ENCODE measurements around the gene DPP4. TPM values are rescaled to one million over a fixed set of nuclear protein-coding genes. Genes with fewer than 3 reads are reported as not detected.

The DPP4 gene
- total RNA-seq, 1 donor from 2014 or later: 55.9 TPM

DNA sequence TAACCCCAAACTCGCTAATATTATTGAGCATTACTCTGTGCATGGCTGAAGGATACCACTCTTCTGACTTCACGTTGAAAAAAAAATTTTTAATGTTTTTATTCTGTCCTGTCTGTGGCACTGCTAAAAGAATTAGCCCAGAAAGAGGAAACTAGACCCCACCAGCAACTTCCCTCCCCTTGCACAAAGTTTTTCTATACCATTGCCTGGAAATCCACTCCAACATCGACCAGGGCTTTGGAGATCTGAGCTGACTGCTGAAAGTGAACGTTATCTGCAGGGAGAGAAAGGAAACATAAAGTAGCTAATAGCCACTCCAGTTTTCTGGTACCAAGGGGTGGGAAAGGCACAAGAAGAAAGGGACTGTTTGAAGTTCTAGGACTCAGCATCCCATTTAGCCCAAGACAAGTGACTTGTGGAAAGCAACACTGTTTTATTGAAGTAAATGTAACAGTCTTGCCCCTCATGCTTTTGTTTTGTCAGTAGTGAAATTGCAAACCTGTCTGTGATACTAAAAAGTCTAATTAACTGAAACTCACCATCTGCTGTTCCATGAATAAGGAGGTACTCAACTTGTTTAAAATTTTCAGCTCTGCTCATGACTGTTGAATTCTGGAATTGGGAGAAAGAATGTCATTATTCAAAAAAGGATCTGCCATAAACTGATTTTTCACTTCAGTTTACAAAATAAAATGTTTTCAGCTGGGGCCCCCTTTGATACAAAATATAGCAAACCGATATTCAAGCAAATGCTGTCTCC is 79.1 kb downstream of the DPP4 start:
- TF ChIP-seq, protein P1, sequence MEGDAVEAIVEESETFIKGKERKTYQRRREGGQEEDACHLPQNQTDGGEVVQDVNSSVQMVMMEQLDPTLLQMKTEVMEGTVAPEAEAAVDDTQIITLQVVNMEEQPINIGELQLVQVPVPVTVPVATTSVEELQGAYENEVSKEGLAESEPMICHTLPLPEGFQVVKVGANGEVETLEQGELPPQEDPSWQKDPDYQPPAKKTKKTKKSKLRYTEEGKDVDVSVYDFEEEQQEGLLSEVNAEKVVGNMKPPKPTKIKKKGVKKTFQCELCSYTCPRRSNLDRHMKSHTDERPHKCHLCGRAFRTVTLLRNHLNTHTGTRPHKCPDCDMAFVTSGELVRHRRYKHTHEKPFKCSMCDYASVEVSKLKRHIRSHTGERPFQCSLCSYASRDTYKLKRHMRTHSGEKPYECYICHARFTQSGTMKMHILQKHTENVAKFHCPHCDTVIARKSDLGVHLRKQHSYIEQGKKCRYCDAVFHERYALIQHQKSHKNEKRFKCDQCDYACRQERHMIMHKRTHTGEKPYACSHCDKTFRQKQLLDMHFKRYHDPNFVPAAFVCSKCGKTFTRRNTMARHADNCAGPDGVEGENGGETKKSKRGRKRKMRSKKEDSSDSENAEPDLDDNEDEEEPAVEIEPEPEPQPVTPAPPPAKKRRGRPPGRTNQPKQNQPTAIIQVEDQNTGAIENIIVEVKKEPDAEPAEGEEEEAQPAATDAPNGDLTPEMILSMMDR (conservative IDR thresholded peaks at IDR 0.05): no peak
- Mint-ChIP-seq H3K36me3 (no peaks in the 10 kb centered on the region), H3K27ac (peak overlapping the region; percentile 29), H3K27me3 (no peaks in the 10 kb centered on the region), H3K4me3 (no peak overlapping the region), H3K9me3 (no peaks in the 10 kb centered on the region), H3K4me1 (ENCODE audit: unreplicated experiment) (peaks cover 6% of the 10 kb centered on the region)
- DNase-seq (ENCODE audit: extremely low spot score, unreplicated experiment): no peak

DNA sequence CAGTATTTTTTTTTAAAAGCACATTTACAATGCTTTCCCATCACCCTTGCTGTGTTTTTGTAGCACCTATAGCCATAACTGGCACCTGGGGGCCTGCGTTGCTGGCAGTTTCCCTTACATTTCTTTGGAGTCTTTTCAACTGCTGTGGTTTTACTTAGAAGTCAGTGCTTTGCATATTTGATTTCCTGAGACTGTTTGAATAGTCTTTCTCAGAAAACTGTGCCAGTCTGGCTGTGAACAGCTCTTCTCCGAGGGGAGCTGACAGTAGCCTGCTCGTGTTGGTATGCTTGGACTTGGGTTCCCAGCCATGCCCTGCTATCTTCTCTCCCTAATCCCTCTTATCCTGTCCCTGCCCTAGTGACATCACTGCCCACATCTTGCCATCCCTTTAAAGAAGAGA is 81.5 kb downstream of the DPP4 start:
- DNase-seq (ENCODE audit: extremely low spot score, unreplicated experiment): no peak
- Mint-ChIP-seq H3K4me1 (ENCODE audit: unreplicated experiment) (no peaks in the 10 kb centered on the region), H3K27me3 (no peaks in the 10 kb centered on the region), H3K4me3 (no peak overlapping the region), H3K36me3 (no peaks in the 10 kb centered on the region), H3K9me3 (no peaks in the 10 kb centered on the region), H3K27ac (no peak overlapping the region)
- TF ChIP-seq, protein P1 (conservative IDR thresholded peaks at IDR 0.05): no peak

DNA sequence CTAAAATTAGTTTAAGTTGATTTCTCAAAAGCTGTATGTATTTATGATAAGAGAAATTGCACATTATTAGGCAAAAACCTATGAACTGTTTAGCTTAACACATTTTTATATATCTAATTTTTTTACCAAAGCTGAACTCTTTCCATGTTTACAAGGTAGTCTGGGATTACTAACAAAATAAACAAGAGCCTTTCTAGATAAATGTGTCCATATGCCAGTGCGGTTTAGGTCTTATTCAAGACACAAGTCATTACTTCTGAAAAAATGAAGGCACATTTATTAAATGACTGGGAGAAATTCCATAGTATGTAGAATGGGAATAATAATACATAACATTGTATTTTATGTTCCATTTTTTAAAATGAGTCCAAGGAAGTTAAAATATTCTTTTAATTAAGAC is 82.0 kb downstream of the DPP4 start:
- H3K9me3 Mint-ChIP-seq: no peaks in the 10 kb centered on the region

DNA sequence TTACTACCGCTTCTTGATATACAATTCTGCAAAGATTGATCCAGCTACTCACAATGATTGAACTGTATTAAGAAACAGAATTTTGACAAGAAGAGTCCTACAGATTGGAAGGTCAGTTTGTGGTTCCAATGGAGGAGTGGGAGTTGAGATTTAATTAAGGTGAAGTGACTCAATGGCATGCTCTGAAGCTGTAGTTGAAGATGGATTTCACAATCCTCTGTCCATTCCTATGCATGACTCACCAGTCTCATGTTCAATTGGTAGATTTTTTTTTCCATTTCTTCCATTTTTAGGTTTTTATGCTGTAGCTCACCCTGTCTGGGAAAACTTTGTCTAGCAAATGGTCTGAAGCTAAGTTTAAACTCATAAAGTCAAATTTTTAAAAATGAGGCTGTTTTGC is 83.3 kb downstream of the DPP4 start:
- TF ChIP-seq, protein P1 (conservative IDR thresholded peaks at IDR 0.05): no peak
- Mint-ChIP-seq H3K27me3 (no peaks in the 10 kb centered on the region), H3K4me1 (ENCODE audit: unreplicated experiment) (no peaks in the 10 kb centered on the region), H3K36me3 (no peaks in the 10 kb centered on the region), H3K4me3 (no peak overlapping the region), H3K27ac (no peak overlapping the region), H3K9me3 (no peaks in the 10 kb centered on the region)
- DNase-seq (ENCODE audit: extremely low spot score, unreplicated experiment): no peak

More for the DNA sequence above, 82.0 kb downstream of the DPP4 start:
- Mint-ChIP-seq H3K36me3 (no peaks in the 10 kb centered on the region), H3K4me3 (no peak overlapping the region), H3K4me1 (ENCODE audit: unreplicated experiment) (no peaks in the 10 kb centered on the region), H3K27me3 (no peaks in the 10 kb centered on the region), H3K27ac (no peak overlapping the region)
- TF ChIP-seq, protein P1 (conservative IDR thresholded peaks at IDR 0.05): no peak
- no peak for DNase-seq (ENCODE audit: extremely low spot score, unreplicated experiment)

DNA sequence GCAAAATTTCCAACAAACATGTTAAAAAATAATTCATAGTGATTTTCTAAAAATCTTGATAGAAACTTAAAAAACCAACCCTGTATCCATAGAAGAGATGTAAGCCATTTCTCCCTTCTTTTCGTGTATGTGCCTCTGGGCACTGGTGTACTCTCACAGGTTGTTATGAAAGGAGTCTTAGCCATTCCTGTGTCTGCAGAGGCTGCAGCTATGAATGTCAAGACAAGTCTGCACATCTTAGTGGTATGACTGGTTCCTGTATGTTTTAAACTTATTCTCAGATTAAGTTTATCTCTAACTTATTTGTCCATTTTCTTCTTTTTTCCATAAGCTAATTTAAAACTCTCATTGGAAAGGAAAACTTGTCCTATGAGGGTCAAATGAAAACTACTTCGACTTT is 84.0 kb downstream of the DPP4 start:
- H3K9me3 Mint-ChIP-seq: no peaks in the 10 kb centered on the region
- no peaks in the 10 kb centered on the region for H3K36me3 Mint-ChIP-seq
- H3K4me3 Mint-ChIP-seq: no peak overlapping the region
- H3K27ac Mint-ChIP-seq: no peak overlapping the region
- H3K27me3 Mint-ChIP-seq: no peaks in the 10 kb centered on the region
- TF ChIP-seq, protein P1 (conservative IDR thresholded peaks at IDR 0.05): no peak
- no peaks in the 10 kb centered on the region for H3K4me1 Mint-ChIP-seq (ENCODE audit: unreplicated experiment)
- no peak for DNase-seq (ENCODE audit: extremely low spot score, unreplicated experiment)
